H54 (cell line): Measurements from ENCODE around the gene KLF12.

Source experiments
- DNase-seq: peaks from one replicate; pipeline ENCODE4 v3.0.0; 2011; ENCODE audit warnings: low spot score, mixed read lengths; ENCODE audit not compliant: insufficient read length
- FAIRE-seq: peaks from 3 replicates; lab custom pipeline; 2011; peaks lifted over from hg19 to GRCh38; lab: Jason Lieb, UNC
- POLR2A ChIP-seq: IDR thresholded peaks from 2 replicates; pipeline ENCODE4 v1.6.1; 2011; ENCODE audit warnings: low read depth, mild to moderate bottlenecking, low read length

The KLF12 gene

GRCh38 chr13:74103970-74104555 lies 30.1 kb downstream of the KLF12 start:
- DNase-seq = no peak
- peak; percentile 48 for FAIRE-seq
- TF ChIP-seq POLR2A = no peak

GRCh38 chr13:74103196-74103595 lies 31.0 kb downstream of the KLF12 start:
- no peak for DNase-seq

GRCh38 chr13:74102691-74103090 lies 31.5 kb downstream of the KLF12 start:
- DNase-seq (no peak), FAIRE-seq (no peak)
- no peak for TF ChIP-seq POLR2A

More at GRCh38 chr13:74103196-74103595, 31.0 kb downstream of the KLF12 start:
- no peak for TF ChIP-seq POLR2A
- FAIRE-seq = no peak

GRCh38 chr13:74101436-74101835 lies 32.8 kb downstream of the KLF12 start:
- no peak for TF ChIP-seq POLR2A
- FAIRE-seq = no peak

GRCh38 chr13:74098077-74098476 lies 36.1 kb downstream of the KLF12 start:
- TF ChIP-seq POLR2A = no peak
- DNase-seq (no peak), FAIRE-seq (no peak)

More at GRCh38 chr13:74101436-74101835, 32.8 kb downstream of the KLF12 start:
- no peak for DNase-seq

- DNase-seq (no peak), FAIRE-seq (peak; percentile 36)
- no peak for TF ChIP-seq POLR2A
Observed at GRCh38 chr13:74097116-74097515, 37.1 kb downstream of the KLF12 start.

GRCh38 chr13:74093691-74094090 lies 40.5 kb downstream of the KLF12 start:
- TF ChIP-seq POLR2A = no peak
- DNase-seq = no peak
- FAIRE-seq = no peak

GRCh38 chr13:74092711-74093110 lies 41.5 kb downstream of the KLF12 start:
- DNase-seq = no peak
- FAIRE-seq = no peak
- no peak for TF ChIP-seq POLR2A

GRCh38 chr13:74090869-74091605 lies 43.2 kb downstream of the KLF12 start:
- FAIRE-seq (peak; percentile 11), DNase-seq (no peak)
- TF ChIP-seq POLR2A = no peak

- DNase-seq (no peak), FAIRE-seq (no peak)
- no peak for TF ChIP-seq POLR2A
Observed at GRCh38 chr13:74090397-74090796, 43.8 kb downstream of the KLF12 start.

- no peak for FAIRE-seq
- TF ChIP-seq POLR2A = no peak
- DNase-seq = no peak
Observed at GRCh38 chr13:74087357-74087756, 46.8 kb downstream of the KLF12 start.
